HG02938 (cell line): Measurements from ENCODE around the gene RREB1.

ENCODE experiments used
- ATAC-seq: cut with Tn5 transposase; IDR thresholded peaks from one replicate; pipeline ENCODE4 v1.9.1; 2021; ENCODE audit warnings: mild to moderate bottlenecking, moderate library complexity; ENCODE audit not compliant: unreplicated experiment

Gene RREB1

GRCh38 chr6:7190791-7191190, 83.0 kb downstream of the RREB1 start:
- no peak for ATAC-seq

GRCh38 chr6:7193122-7193521, 85.4 kb downstream of the RREB1 start:
- no peak for ATAC-seq

GRCh38 chr6:7194657-7195056, 86.9 kb downstream of the RREB1 start:
- no peak for ATAC-seq

- ATAC-seq: no peak
Observed at GRCh38 chr6:7195339-7196018, 87.7 kb downstream of the RREB1 start.

- ATAC-seq: no peak
Observed at GRCh38 chr6:7196019-7196402, 88.2 kb downstream of the RREB1 start.

DNA sequence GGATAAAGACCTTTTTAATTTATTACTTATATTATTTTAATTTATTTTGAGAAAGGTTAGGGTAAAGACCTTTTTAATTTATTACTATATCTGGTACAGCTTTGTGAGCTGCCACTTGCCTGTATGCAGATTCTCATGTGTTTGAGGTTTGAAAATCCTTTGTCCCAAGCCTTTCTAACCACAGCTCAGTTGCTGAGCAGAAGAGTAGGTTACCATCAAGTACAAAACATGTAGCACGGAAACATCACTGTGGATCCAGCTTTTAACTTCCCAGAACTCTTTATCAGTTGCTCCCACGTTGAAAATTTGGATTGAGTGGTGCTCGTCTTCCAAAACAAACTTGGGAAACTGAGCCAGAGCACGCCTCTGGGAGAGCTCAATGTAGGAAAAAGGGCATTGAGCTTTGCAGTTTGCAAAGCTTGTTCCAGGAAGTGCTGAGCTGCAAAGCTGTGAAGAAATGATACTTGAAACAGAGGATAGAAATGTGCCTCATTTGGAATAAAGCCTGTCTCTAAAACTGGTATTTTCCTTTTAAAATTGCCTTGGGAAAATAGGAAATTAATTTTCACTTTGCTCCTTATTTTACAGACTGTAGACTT, 89.0 kb downstream of the RREB1 start:
- ATAC-seq: no peak

- ATAC-seq: no peak
Observed at GRCh38 chr6:7197747-7198146, 90.0 kb downstream of the RREB1 start.

- ATAC-seq: no peak
Observed at GRCh38 chr6:7198833-7199800, 91.4 kb downstream of the RREB1 start.

- no peak for ATAC-seq
Observed at GRCh38 chr6:7200598-7201443, 93.1 kb downstream of the RREB1 start.

GRCh38 chr6:7201444-7201731, 93.6 kb downstream of the RREB1 start:
- ATAC-seq: no peak

GRCh38 chr6:7201732-7202541, 94.2 kb downstream of the RREB1 start:
- peak; percentile 92 for ATAC-seq

GRCh38 chr6:7202950-7203349, 95.2 kb downstream of the RREB1 start:
- ATAC-seq: no peak

DNA sequence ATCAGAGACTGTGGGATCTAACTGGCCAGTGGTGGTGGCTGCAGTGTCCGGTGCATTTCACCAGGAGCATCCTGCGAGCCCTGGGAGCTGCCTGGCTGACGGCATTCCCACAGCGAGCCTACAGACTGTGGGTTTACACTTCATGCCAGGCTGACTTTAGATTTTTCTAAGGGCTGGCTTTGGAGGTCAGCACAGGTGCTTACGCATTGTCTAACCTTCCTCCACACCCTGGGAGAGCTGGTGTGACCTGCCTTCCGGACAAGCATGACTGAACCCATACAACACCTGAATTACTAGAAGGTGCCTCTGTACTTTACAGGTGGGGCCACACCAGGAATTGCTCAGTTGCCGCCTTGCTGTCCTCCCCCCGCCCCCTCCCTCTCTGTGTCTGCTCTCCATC, 96.2 kb downstream of the RREB1 start:
- no peak for ATAC-seq

DNA sequence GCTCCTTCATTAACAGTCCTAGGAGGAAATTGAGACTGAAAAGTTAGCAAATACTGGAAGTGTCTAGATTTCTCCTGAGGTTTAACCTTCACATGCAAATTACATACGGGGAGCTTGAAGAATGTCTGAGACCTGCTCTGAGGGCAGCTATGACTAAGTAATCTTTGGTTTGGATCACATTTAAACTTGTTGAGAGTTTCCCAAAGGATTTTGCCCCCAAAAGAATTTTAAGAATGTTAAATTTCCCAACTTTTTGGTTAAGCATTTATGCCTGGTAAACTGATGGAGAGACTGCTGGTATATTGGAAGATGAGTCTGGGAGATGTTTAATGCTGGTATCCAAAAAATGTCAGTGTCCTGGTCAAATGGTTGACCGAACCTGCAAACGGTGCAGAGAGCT, 97.0 kb downstream of the RREB1 start:
- ATAC-seq: no peak

- ATAC-seq: no peak
Observed at GRCh38 chr6:7207720-7208119, 100.0 kb downstream of the RREB1 start.

GRCh38 chr6:7213416-7213815, 105.7 kb downstream of the RREB1 start:
- no peak for ATAC-seq

DNA sequence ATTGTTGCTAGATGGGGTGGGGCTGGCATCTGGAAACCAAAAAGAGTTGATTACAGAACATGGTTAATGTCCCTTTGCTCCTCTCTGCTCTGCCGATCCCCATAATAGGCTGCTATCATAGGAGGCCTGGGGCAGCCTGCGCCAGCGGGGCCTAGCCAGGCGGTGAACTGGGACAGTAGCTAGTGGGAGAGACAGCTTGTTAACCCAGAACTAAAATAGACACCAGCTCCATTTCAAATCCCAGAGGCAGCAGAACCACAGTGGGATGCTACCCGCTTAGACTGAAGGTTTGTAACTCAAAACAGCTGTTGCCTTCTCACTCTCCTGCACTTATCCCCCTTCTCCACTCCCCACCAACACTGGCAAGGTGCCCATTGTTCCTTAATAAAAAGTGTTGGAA, 106.7 kb downstream of the RREB1 start:
- no peak for ATAC-seq

DNA sequence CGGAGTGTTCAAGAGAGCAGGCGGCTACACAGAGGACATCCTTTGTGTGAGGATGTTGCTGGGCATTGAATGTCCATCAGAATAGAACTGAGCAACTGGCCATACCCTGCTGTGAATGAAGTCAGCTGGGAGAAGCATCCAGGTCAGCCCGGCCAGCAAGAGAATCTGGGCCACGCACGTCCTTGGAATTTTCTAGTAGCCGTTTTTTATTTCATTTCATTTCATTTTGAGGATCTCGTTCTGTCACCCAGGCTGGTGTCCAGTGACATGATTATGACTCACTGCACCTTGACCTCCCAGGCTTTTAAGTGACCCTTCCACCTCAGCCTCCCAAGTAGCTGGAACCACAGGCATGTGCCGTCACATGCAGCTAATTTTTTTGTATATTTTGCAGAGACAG, 107.4 kb downstream of the RREB1 start:
- no peak for ATAC-seq

GRCh38 chr6:7215798-7216231, 108.1 kb downstream of the RREB1 start:
- ATAC-seq: no peak

GRCh38 chr6:7216941-7217621, 109.3 kb downstream of the RREB1 start:
- no peak for ATAC-seq
